GM21367 (cell line): ENCODE data around the gene PLAAT3.
"Not testable (repeated sequence)": the region's sequence is repeated elsewhere in the genome, so short reads cannot be mapped to it uniquely, and the experiment has no call there.

Experiments
- ATAC-seq: cut with Tn5 transposase; IDR thresholded peaks from one replicate; pipeline ENCODE4 v1.9.1; 2021; ENCODE audit not compliant: unreplicated experiment

The PLAAT3 gene

DNA sequence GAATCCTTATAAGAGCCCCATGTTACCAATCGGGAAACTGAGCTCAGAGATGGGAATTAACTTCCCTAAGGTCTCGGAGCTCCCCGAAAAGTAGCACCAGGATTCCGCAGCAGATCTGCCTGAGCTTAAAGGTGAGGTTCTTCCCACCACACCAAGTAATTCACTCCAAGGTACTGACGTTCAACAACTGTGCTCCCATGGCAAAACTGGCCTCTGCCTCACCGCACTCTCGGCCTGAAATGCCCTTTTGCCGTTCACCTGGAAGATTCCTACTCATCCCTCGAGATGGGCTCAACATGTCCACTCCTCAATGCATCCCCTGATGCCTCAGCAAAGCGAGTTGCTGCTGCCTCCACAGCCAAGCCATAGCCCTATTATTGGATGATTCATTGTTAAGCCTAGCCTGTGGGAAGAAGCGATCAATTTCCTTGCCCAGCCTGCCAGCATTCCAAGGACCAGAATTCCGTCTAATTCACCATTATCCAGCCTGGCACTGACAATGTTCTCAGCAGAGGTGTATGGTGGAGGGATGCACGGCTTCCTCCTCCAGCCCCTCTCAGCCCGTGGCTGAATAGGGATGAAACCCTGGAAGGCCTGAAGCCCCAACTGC is 4.2 kb downstream of the PLAAT3 start:
- ATAC-seq = no peak

DNA sequence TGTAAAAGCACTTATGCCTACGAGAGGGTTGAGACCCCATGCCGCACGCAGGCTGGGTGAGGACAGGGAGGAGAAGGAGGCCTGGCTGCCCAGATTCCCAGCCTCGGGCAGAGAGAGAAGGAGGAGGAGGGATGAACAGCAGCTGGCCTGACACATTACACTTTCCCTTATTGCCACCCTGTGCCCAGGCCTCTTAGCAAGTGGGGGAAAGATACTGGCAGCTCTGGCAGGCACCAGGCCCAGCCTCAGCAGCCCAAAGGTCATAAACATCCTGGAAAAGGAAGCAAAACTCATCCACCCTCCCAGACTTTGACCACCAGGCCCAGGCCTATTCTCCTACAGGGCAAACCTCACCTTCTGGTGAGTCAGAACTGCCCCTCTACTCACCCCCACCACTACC is 4.7 kb downstream of the PLAAT3 start:
- ATAC-seq = no peak

DNA sequence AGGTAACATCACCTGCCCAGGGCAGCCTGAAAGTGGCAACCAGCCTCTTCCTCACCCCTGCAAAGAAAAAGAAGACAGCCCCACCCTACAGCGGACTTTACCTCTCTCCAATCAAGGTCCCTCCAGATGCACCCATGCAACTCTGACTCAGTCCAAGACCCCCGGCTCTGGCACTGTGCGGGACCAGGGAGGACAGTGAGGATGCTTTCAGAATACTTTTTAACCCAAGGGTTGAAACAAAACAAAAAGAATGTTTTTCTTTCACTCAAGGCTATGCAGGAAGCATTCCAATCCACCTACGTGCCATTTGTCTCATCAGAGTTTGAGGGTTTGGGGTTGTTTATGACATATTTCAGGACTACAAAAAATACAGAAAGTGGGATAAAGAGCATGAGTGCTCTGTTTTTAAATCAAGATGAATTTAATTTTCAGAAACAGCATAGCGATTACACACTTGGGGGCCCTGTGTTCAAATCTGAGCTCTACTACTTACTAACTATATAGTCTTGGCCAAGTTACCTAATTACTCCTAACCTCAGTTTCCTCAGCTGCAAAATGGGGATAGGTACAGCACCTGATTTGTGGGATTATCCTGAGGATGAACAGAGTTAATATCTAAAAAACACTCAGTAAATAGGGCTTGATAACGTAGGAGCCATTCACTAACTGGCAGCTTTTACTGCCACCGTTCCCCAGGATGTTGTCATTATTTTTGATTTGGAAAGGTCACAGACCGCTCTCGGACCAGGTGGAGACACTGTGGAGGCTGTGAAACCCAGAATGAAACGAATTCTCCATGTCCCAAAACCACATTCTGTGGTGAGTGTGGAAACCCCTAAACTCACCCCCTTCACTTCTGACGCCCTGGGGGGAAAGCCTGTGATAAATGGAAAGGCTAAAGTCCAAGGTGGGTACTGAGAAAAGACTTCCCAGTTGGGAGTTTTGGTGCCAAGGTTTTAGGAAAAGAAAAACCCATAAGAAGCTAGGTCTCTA is 5.6 kb downstream of the PLAAT3 start:
- ATAC-seq = no peak

DNA sequence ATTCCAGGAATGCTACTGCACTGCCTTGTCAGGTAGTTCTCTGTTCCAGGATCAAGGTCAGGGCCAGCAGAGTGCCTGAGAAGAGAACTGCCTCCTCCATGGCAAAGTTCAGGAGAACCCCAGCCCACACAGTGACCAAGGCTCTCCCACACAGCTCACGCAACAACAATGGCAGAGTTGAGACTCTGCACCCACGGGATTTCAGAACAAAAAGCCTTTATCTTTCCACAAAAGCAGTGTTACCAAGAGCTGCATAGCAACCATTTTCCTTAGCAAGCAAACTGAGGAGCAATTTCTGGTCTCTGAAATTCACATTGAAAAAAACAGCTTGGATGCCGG is 11.1 kb downstream of the PLAAT3 start:
- no peak for ATAC-seq

DNA sequence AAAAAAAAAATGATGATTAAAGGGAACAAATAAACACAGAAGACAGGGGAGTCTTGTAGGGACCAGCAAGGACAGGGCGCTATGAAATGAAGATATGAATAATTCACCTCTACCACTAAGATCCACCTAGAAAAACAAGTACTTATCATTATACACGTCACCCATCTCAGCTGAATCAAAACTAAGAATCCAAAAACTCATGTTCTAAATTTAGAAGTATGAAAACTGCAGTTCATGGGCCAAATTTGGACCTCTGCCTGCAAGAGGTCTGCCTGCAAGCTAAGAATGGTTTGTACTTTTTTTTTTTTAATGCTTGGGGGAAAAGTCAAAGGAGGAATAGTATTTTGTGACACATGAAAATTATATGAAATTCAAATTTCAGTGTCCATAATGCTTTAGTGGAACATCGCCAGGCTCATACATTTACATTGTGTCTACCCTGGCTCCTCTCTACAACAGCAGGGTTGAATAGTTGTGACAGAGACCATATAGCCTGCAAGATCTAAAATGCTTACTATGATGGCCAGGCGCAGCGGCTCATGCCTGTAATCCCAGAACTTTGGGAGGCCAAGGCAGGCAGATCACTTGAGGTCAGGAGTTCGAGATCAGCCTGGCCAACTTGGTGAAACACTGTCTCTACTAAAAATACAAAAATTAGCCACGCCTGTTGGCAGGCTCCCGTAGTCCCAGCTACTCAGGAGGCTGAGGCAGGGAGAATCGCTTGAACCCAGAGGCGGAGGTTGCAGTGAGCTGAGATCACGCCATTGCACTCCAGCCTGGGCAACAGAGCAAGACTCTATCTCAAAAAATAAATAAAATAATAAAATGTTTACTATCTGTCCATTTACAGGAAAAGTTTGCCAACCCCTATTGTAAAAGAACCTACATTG is 11.7 kb downstream of the PLAAT3 start:
- ATAC-seq = not testable (repeated sequence)

DNA sequence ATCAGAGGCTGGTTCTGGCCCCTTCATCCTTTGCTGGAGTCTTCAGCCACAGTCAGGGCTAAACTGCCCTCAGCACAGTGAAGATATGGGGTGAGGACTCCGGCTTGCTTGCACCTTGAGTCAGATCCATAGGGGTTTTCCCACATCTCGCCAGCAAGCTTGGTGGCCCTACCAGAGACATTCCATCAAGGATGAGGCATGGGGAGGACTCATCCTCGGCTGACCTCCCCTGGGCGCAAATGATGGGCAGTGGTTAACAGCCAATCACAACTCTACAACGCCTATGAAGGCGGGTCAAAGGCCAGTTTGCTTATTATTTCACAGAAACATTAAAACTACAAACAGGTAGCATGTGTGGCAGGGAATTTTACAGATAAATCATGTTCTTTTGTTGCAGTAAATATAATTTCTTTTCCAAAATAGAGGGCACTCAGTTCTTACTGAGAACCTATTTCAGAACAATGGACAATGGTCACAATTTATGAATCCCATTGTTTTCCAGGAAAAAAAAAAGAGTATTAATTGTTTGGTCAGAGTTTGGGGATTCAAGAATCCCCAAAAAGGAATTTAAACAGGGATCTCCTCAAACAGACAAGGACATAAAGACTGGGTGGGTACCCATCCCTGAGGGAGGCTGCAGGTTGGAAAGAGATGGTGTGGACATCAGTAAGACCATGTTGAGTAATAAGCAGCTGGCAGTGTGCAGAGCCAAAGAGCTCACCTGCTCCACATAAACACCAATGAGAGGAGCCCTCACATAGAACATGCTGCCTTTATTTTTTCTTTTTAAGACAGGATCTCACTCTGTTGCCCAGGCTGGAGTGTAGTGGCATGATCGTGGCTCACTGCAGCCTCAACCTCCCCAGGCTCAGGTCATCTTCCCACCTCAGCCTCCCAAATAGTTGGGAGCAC is 14.8 kb downstream of the PLAAT3 start:
- ATAC-seq = no peak

DNA sequence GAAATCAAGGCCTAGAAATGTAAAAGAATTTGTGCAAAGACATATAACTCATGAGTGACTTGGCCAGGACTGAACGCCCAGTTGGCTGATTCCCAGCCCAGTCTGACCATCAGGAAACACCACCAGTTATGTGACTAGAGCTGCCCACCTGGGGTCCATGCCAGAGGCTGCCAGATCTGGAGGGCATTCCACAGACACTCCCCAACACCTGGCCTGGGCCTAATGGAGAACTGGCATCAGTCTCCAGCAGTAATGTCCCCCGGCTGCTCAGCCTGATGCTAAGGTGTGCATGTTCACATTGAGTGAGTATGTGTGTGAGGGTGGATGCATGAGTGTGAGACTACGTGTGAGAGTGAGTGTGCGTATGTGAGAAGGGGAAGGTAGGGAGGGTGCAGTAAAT is 15.7 kb downstream of the PLAAT3 start:
- ATAC-seq = no peak

DNA sequence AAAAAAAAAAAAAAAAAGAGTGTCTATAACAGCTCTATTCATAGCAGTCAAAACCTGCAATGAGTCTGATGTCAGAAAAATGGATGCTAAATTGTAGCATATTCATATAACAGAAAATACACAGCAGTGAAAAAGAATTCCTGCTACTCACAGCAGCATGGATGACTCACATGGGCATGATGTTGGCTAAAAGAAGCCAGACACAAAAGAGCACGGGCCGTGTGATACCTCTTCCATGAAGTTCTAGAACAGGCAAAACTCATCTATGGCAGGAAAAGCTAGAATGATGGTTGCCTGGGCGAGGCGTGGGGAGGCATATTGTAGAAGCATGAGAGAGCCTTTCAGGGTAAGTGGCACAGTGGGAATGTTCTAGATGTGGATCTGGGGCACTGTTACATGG is 18.9 kb downstream of the PLAAT3 start:
- no peak for ATAC-seq

DNA sequence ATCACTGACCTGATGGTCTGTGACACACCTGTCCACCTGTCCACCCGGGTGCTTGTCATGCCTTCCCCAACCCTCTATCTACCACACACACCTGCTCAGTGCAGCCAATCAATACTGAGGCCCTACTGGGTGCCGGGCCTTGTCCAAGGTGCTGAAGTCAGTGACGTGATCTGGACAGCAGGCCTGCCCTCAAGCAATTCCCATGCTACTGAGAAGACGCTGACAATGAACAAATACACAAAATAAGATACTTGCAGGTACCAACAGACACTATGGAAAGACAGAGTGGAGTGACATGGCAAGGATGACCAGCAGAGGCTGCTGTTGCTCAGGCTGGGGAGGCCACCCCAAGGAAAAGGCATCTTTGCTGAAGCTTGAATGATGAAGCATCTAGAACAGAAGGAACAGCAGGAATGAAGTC is 21.2 kb downstream of the PLAAT3 start:
- ATAC-seq = no peak

DNA sequence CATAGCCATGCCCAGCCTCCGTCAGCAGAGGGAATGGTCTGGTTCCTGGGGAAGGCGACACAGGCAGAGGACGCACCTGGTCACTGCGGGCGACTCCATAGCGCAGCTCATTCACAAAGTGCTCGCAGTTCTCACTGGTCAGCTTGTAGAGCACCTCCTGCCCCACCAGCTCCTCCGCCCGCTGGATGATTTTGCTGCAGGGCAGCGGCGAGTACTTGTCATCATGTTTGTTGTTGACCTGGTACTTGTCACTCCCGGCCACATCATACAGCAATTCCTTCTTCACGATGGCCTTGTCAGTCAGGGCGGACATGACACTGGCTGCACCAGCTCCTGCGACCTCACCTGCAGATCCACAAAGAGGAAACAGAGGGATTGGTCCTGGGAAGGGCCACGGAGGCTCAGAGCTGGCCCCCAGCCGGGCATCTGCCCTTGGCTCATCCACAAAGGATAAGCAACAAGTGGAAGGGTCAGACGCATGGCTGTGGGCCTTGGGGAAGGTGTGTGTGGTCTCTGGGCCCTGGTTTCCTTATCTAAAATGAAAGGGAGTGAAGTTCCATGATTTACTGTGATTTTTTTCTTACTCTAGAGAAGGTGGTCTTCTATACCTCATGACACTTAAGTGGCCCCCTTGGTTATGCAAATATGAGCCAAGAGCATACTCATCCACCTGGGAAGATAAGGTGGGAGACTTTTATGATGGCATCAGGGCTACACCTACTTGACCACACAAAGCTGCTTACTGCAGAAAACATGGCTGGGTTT is 24.0 kb downstream of the PLAAT3 start:
- no peak for ATAC-seq

DNA sequence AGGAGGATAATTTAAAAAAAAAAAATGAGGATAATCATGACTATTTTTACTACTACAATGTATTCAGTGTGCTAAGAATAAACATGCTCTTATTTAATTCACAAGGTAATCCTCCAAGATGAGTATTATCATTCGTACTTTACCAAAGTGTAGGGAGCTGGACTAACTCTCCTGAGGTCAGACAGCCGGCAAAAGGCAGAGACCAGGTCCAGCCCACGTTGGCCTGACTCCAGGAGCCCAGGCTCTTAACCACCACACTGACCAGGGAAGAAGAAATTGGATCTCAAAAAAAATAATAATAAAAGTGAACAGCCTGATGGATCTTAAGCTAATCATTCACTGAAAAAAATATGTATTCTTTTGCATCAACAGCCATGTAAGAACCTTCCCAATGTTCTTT is 25.2 kb downstream of the PLAAT3 start:
- ATAC-seq = no peak

DNA sequence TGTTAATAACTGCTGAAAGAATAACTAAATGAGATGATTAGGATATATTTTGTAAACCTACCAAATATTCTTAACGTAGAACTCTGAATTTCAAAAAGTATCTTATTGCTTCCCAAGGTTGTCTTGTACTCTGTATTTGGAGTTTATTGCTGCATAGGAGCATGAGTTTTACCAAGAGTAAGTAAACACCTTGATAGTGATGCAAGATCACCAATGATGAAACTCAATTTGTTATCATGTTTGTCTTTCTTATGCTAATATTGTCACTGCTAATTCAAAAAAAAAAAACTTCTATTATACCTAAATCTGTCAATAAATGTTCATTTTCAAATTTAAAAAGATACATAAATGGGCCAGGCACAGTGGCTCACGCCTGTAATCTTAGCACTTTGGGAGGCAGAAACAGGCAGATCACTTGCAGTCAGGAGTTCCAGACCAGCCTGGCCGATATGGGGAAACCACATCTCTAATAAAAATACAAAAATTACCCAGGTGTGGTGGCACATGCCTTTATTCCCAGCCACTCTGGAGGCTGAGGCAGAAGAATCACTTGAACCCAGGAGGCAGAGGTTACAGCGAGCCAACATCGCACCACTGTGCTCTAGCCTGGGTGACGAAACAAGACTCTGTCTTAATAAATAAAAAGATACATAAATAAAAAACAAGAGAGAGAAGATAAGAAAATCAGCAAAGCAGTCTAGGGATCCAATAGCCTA is 27.6 kb downstream of the PLAAT3 start:
- ATAC-seq = no peak

DNA sequence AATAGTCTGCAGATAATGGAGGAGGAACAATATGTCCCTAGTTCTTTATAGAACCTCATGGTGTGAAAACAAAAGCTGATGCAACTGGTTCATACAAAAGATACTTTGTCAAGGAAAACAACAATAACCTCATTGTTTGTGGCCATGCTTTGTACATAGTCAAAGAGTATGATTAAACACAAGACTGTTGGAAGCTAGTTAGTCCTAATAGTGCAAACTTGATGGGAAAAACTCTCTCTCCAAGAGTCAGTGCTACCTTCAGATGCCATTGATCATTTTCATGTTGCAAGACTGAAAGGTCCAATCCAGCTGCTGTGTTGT is 30.9 kb downstream of the PLAAT3 start:
- ATAC-seq = no peak

DNA sequence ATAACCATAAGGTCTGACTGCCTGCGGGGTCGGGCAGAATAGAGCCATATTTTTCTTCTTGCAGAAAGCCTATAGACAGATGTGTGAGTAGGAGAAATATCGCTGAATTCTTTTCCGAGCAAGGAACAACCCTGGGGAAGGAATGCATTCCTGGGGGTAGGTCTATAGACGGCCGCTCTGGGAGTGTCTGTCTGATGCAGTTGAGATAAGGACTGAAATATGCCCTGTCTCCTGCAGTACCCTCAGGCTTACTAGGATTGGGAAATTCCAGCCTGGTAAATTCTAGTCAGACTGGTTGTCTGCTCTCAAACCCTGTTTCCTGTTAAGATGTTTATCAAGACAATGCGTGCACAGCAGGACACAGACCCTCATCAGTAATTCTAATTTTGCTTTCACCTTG is 33.0 kb downstream of the PLAAT3 start:
- not testable (repeated sequence) for ATAC-seq

DNA sequence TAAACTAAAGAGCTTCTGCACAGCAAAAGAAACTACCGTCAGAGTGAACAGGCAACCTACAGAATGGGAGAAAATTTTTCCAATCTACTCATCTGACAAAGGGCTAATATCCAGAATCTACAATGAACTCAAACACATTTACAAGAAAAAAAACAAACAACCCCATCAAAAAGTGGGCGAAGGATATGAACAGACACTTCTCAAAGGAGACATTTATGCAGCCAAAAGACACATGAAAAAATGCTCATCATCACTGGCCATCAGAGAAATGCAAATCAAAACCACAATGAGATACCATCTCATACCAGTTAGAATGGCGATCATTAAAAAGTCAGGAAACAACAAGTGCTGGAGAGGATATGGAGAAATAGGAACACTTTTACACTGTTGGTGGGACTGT is 35.4 kb downstream of the PLAAT3 start:
- not testable (repeated sequence) for ATAC-seq

DNA sequence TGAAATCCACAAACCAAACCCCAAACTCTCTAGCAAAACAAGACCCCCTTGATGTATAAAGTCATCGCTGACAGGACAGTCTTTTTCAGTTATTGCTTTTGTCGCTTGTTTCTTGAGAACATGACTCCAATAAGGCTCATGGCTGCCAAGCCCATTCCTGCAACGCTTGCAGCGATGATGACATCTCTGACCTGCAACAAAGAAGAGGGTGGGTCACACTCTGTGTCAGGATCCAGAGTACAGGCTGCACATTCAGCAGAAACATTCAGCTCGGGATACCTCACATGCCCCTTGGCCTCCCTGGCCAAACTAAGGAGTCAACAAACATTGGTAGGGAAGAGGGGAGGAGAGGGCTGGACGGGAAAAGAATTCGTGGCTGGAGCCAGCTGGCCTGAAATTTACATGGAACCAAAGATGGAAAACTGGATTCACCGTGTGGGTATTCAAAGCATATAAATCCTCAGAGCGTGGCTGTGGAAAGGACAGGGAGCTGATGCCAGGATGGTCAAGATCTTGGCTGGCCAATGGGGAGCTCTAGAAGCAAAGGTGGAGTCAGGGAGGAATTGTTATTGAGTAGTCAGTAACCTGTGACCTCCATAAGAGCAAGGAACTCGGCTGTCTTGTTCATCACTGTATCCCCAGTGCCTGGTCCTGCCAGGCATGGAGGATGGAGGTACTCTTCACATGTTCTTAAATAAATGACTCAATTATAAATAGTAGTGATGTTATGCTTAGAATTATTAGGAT is 39.2 kb downstream of the PLAAT3 start:
- no peak for ATAC-seq

DNA sequence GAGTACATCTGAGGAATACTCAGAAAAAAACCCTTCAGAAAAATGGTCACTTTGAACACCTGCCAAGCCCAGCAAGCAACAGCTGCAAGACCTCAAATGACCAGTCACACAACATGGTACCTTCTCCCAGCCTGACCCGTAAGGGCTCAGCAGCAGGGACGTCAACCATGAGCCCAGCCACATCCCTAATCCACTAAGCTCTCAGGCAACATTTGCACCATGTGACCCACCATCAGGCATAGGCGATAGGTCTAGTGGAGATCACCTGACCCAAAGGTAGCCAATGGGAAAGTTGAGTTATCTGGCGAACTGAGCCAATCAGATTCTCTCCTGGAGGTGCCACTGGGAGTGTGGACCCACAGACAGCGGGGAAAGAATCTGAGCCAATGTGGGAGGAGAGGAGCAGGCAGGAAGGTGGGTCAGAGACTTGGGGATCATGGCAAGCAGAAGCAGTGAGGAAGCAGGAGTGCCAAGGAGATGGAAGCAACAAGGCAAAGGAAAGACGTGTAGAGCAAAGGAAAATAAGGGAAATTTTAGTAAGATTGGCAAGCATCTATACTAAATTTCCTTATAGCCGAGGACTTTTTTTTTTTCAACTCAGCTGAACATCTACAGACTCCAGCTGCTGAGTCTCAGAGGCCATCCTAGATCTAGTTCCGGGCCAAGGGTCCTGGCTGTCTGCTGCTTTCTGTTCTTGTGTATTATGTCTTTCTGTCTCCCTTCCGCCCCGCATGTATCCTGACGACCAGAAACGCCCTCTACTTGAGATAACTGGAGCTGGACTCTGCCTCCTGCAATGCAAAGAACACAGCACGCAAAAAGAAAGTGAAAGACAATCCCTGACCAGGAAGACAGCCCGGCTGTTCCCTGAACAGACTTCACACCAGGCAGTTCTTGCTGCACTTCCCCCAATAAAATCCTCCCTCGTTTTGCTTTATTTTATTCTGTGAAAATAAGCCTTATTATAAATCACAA is 40.1 kb downstream of the PLAAT3 start:
- ATAC-seq = no peak
